ENCODE results near the gene CNTLN.
A peak's percentile ranks its signal among the peaks of the same experiment; 100 is the strongest.
"Not testable (repeated sequence)": the region's sequence is repeated elsewhere in the genome, so short reads cannot be mapped to it uniquely, and the experiment has no call there.

CNTLN gene

DNA sequence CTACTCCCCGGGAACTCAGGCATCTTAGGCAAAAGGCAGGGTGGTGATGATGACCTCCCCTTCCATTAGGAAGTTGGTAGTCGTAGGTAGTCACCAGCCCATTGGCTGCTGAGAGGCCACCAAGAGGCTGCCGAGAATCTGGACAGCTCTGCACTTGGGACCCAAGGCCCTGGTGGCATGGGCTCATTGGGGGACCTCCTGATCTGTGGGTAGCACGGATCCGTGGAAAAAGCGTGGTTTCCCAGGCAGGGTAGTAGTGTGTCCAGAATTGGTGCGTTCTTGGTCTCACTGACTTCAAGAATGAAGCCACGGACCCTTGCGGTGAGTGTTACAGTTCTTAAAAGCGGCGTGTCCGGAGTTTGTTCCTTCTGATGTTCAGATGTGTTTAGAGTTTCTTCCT is 158.8 kb downstream of the CNTLN start:
- DNase-seq (ENCODE audit: low spot score), result no peak

DNA sequence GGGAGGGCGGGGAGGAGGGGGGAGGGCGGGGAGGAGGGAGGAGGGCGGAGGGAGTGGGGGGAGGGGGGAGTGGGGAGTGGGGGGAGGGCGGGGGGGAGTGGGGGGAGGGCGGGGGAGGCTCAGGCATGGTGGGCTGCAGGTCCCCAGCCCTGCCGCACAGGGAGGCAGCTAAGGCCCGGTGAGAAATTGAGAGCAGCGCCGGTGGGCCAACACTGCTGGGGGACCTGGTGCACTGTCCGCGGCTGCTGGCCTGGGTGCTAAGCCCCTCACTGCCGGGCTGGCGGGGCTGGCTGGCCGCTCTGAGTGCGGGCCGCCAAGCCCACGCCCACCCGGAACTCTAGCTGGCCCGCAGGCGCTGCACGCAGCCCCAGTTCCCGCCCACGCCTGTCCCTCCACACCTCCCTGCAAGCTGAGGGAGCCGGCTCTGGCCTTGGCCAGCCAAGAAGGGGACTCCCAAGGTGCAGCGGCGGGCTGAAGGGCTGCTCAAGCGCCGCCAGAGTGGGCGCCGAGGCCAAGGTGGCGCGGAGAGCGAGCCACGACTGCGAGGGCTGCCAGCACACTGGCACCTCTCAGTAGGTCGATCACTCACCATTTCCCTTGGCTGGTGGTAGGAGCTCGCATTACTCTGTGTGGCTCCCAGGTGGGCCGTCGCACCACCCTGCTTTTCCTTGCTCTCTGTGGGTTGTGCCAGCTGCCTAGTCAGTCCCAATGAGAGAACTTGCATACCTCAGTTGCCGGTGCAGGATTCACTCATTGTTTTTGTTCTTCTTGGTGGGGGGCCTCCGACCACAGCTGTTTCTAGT is 160.2 kb downstream of the CNTLN start:
- no peak for DNase-seq (ENCODE audit: low spot score)

DNA sequence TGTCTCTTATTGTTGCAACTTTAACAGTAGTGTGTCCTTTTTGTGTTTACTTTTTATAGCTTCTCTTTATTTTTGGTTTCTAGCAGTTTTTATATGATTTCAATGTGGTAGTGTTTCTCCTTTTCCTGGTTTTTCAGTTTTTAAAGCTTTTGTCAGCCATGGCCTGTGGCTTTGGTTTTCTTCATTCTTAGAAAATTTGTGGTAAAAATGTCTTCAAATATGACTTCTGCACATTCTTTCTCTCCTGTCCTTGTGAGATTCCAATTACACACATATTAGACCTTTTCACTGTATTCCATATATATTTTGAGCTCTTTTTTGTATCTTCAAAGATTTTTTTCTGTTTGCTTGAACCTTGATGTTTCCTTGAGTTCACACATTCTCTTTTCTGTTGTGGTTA is 180.5 kb downstream of the CNTLN start:
- no peak for DNase-seq (ENCODE audit: low spot score)

DNA sequence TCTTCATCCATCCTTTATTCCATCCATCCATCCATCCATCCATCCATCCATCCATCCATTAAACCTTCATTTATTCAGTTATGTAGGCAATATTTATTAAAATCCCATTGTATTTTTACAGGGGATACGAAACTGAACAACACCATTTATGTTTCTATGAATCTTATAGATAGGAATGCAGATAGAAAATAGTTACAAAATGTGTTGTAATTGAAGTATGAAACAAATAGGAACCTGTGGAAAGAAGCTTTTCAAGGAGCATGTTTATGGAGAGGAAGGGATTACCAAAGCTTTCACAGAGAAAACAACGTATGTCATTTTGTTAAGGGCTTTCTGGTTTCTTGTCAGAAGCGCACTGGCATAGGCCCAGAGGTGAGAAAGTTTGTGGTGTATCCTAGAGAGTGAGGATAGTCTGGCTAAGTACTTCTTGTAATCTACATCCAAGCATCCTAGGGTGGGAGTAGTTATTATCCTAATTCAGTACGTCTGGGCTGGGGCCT is 184.0 kb downstream of the CNTLN start:
- no peak for DNase-seq (ENCODE audit: low spot score)

DNA sequence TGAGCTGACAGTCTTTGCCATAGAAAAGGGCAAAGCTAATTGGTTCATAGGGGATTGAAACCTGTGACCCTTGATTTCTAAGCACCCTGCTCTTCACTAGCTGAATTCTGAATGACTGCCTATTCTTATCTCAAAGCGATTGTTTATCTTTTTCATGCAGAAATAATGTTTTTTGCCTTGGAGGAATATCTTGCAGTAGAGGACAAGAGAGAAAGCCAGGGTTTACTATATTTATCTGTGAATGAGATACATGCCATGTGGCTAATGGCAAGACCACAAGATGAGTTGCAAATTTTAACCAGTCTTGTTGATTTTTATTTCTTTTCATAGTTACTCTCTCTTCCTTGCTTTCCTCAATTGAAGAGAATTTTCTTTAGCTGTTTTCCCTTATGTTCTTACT is 185.0 kb downstream of the CNTLN start:
- no peak for DNase-seq (ENCODE audit: low spot score)

DNA sequence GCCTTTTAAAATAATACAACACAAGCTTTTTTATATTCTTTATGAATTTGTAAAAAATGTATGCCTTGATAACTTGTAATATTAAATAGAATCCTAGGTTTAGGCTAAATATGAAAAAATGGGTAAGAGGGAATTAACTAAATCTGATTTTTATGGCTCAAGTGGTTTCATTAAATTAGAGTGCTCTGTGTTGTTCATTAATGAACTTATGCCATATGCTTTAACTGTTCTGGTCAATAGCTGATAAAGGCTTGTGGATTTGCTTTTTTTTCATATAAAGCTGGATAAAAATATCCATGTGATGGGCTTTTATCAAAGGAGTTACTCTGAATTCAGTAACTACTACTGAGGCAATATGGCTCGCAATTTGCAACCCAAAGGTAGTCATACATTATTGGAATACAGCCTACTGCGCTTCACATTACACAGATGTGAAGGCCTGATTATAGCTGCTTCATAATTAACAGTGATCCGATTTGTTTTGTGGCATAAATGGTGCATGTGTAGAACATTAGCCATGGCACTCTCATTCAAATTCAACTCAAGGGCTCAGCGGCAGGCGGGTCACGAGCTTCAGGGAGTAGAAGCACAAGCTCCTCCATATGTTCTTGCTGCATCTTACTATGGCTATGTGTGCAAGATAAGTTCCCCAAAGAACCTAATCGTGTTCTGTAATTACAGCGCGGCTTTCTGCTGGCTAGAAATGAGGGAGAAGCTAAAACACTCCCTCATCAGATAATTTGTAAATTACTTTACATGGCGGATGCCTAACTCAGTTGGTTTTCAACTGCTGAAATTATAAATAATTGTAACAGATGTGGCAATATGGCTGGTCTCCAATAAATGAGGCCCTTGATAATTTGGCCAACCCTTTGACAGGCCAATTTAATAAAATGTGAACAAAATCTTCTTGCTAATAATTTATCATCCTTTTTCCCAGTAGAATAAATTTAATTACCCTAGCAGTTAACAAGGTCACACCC is 188.3 kb downstream of the CNTLN start:
- DNase-seq (ENCODE audit: low spot score), result peak; percentile 69

DNA sequence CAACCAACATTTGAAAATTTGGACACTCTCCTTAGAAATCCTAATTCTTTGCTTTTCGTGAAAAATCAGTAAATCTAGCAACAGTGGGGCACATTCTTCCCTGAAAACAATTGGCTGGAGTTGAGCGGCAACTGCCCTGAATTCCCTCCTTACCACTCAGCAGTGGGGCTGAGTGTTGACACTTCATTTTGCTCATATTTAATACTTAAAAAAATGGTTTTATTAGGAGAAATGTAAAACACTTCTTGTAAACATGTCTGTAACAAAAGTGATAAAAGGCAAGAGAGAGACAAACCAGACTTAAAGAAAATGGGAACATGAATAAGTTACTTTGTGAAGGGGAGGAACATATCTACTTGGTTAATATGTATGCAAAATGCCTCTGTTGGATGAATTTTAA is 193.5 kb downstream of the CNTLN start:
- DNase-seq (ENCODE audit: low spot score), result no peak

DNA sequence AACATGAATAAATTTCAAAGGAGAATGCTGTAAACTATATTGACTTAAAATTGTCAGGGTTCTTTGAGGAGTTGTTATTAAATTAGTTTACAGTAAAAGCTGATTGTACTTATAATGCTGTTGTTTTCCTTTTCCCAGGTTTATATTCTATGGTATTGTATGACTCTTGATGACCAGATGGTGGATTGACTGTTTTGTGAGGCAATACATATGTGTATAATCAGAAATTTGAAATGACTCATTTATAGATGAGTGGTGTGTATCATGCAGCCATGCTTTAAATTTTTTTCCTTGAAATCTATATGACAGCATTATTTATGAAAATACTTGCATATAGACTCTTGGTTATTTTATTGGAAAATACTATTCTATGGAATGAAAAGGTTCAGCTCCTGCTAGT is 195.3 kb downstream of the CNTLN start:
- no peak for DNase-seq (ENCODE audit: low spot score)

DNA sequence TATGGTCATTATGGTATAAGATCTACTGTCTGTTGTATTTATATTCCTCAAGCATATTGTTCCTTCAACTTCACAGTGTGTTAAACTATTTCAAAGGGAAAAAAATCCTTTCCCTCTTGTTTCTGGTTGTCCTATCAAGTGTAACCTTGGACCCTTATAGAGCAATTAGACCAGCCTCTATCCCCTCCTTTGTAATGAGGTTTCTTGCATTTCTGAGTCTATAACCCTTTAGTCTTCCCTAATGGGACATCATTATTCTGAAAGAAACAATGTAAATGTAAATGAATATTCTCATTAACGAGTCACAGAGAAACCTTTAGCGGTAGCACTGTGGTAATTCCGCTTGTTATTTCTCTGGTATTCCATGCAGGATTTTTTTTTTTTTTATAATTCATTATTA is 197.3 kb downstream of the CNTLN start:
- DNase-seq (ENCODE audit: low spot score), result no peak

DNA sequence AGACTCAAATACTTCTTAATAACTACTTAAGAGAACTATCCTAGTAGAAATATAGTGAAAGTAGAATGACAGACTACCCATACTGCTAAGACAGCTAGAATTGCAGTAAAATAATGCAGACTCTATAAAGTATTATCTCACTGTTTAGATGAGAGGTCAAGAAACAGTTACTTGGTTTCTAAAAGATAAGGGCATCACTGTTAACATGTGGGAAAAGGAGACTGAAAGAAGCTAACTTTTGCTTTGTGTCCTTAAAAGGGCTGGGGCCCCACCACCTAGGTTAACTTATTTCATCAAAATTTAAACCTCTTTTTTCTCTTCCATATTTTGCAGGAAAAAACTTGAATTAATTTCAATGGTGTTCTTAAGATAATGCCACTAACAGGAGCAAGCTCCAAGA is 204.3 kb downstream of the CNTLN start:
- DNase-seq (ENCODE audit: low spot score), result no peak

DNA sequence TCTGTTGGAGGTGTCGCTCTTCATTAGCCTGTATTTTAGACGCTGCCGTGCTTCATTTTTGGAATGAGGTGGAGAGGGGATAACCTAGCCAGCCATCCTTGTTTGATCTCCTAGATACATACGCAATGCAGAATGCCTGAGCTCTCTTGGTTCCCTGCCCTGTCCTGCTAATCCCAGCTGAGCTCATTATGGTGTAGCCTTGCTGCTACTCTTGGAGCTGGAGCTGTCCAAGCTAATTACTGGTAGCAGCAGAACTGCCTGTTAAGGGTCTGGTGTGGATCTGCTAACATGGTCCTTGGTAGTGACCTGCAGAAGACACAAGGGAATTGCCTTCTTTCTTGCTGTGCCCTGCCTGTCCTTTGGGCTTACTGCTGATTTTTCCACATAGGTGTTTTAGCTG is 207.9 kb downstream of the CNTLN start:
- peak; percentile 69 for DNase-seq (ENCODE audit: low spot score)

DNA sequence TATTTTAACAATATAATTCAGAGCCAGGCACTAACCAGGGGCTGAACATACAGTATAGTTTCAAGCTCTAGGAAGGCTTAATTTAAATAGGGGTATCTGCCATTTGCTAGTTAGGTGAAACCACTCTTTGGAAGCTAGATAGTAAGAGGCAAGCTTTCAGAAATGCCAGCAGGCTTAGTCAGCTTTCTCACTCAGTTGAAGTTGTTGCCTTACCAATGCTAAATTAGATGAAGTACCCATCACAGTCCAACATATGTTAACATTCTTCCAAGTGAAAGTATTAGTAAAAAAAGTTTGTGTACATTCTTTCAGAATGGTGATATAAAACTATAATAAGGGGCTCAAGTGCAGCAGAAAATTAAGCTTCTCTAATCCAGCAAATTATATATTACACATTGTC is 215.0 kb downstream of the CNTLN start:
- DNase-seq (ENCODE audit: low spot score), result no peak

DNA sequence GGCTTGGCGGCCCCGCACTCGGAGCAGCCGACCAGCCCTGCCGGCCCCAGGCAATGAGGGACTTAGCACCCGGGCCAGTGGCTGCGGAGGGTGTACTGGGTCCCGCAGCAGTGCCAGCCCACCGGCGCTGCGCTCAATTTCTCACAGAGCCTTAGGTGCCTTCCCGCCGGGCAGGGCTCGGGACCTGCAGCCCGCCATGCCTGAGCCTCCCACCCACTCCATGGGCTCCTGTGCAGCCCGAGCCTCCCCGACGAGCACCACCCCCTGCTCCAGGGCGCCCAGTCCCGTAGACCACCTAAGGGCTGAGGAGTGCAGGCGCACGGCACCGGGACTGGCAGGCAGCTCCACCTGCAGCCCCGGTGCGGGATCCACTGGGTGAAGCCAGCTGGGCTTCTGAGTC is 219.2 kb downstream of the CNTLN start:
- DNase-seq (ENCODE audit: low spot score), result not testable (repeated sequence)

DNA sequence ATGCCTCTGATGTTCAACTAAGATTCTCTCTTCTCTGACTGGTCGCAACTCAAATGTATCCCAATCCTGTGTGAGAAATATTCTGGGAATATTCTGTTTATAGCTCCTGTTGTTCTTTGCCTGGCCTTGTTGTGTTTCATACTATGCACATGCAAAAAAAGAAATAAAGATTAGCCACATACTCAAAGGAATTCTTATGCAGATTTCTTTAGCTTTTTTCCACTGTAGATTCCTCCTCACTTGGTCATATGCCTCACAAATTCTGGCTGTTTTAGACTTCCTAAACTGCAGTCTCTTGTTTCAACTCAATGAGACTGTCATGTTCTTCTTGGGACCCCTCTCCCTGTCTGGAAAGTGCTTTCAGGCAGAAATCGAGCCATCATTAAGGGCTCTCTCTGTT is 226.5 kb downstream of the CNTLN start:
- DNase-seq (ENCODE audit: low spot score), result no peak

DNA sequence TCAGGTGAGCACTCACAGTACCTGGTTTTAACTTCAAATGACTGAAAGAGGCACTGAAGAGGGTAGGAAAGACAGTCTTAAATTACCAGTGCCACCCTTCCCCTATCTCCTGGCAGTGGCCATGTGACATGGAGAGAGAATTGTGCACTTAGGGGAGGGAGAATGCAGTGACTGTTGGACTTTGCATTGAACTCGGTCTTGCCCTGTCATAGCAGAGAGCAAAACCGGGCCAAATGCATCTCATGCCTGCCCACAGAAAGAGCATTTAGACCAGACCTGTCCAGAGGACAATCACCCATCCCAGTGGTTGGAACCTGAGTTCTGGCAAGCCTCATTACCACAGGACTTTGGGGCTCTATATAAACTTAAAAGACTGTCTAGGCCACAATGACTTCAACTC is 232.2 kb downstream of the CNTLN start:
- DNase-seq (ENCODE audit: low spot score), result no peak

DNA sequence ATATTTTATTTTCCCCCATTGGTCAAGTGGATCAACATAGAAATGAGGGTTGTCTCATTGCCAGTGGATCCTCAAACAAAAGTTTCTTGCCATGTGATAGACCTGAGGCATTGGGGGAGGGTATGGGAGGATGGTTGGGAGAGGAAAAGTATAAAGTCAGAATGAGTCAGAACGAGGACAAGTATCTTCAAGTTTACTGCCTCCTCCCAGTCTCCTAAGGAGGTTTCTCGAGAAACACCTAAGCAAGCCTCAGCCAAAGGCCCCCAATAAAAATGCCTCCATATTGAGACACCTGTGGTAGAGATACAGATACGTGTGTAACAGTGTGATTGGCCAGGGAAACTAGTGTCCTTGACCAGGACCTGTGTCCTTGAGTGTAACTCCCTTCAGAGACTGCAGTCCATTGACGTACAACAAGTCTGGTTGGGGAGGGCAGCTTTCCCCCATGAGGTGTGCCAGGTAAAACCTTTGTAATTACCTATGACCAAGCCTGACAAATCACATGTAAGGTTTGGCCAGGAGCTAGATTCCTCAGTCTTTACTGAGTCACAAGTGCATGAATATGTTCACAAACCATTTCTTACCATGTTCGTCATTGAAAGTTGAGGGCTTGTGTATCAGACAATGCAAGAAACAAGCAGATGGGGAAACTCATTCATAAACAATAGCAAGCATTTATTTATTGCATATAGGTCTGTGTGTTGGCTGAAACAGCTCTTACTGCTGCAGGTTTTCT is 245.5 kb downstream of the CNTLN start:
- DNase-seq (ENCODE audit: low spot score), result no peak

DNA sequence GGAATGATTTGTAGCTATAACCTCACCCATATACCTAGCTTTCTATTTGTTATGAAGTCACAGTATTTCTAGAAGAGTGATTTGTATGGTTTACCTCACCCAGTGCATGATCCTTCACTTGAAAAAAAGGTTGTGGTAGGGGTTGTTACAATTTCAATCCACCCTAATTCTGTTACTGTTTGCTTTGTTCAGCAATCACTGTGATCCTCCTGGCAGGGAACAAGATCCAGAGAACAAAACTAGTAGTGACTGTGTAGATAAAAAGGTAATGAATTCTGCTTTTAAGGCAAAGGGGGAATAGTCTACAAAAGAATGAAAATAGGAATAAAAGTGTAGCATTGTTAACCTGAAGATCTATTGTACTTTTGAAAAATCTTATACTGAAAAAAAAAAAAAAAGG is 252.7 kb downstream of the CNTLN start:
- no peak for DNase-seq (ENCODE audit: low spot score)

DNA sequence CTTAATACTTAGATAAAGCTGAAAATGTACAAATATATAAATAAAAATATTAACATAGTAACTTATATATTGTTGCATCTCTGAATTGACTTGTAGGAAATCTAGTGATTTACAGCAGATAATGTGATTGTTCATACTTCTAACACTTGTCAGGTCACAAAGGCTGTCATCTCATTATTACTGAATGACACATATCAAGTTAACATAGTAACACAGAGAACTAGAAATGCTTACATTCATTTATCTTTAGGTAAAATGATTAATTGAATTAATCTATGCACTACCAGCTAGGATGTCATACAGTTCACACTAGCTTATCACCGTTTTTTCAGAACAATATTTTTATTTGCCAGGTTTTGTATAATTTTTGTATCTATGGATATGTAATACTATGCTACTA is 254.2 kb downstream of the CNTLN start:
- no peak for DNase-seq (ENCODE audit: low spot score)

DNA sequence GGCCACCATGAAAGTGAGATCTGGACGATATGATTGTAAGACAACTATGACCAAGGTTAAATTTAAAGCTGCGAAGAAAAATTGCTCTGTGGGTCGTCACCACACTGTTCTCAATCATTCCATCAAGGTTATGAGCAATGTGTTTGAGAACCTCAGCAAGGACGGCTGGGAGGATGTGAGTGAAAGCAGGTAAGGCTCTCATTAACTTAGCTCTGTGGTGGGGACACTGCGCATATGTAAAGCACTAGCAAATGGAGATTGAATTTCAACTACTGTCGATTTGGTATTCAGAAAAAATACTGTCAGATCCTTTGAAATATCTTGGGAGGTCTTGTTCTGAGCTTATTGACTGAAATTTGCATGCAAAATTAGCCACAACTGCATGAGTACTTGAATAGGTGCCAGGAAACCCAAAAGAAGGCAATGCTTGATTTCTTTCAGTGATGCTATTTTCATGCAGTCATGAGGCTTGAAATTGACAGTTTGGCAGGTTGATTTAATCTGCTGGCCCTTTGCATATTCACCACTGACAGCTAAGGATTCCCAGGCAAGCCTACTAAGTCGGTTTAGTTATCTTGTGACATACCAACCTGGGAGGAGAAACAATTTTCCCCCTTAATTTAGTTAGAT is 260.2 kb downstream of the CNTLN start:
- no peak for DNase-seq (ENCODE audit: low spot score)

DNA sequence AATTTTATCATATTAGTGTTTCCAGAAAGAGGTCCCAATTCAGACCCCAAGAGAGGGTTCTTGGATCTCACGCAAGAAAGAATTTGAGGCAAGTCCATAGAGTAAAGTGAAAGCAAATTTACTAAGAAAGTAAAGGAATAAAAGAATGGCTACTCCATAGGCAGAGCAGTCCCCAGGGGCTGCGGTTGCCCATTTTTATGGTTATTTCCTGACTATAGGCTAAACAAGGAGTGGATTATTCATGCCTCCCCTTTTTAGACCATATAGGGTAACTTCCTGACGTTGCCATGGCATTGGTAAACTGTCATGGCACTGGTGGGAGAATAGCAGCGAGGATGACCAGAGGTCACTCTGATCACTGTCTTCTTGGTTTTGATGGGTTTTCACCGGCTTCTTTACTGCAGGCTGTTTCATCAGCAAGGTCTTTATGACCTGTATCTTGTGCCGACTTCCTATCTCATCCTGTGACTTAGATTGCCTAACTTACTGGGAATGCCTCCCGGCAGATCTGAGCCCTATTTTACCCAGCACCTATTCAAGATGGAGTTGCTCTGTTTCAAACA is 262.4 kb downstream of the CNTLN start:
- not testable (repeated sequence) for DNase-seq (ENCODE audit: low spot score)

DNA sequence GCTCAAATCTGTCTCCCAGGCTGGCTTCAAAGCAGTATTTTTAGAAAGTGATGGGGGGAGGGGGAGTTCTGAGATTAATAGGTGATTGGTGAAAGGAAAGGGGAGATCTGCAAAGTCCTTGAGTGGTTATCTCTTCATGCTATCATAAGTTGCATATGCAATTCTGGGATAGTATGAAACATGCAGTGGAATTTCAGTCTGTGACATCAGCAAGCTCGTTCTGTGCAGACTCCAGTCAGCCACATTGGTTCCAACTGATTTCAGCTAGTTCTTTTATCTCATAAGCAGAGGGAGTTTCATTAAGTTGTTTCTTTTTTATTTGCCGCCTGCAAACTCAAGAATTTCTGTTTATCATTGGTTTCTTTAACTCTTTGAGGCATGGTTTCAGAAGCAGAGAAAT is 263.5 kb downstream of the CNTLN start:
- DNase-seq (ENCODE audit: low spot score), result no peak

DNA sequence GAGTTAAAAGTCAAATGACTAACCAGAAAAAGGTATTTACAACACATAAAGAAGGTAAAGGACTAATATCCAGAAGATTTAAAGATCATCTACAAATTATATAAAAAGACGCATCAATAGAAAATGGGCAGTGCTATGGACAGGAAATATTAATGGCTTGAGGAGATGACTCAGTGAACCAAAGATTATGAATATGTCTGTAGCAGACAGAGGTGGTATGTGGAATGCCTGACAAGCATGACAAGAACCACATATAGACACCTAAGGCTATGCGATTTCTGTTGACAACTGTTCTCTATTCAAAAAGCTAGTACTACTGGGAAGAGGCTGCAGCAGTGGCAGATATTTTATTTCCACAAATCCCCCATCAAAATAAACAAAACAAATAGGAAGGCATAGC is 267.0 kb downstream of the CNTLN start:
- no peak for DNase-seq (ENCODE audit: low spot score)
